NB4 (cell line): ENCODE results near the gene SRGAP3.

ENCODE experiments used
- CTCF ChIP-seq: IDR thresholded peaks from one replicate; pipeline ENCODE4 v1.5.1; 2012; ENCODE audit warnings: low read depth, low read length
- TF ChIP-seq, protein P1 (sequence below): IDR thresholded peaks from 2 replicates; pipeline ENCODE4 v1.6.1; 2011; ENCODE audit warnings: low read depth, low read length

GRCh38 chr3:9206287-9206686 is 43.2 kb downstream of the SRGAP3 start:
- no peak for TF ChIP-seq CTCF
- TF ChIP-seq, protein P1, sequence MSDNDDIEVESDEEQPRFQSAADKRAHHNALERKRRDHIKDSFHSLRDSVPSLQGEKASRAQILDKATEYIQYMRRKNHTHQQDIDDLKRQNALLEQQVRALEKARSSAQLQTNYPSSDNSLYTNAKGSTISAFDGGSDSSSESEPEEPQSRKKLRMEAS, result no peak
